Keratinocyte (primary cell): ENCODE measurements around the gene GAREM1. TPM values are rescaled to one million over a fixed set of nuclear protein-coding genes. Genes with fewer than 3 reads are reported as not detected.

Experiments used
- DNase-seq: peaks from one replicate; pipeline ENCODE4 v3.0.0-alpha.2; 2011; ENCODE audit warnings: low read depth, missing footprints, low spot score
- FAIRE-seq: peaks from 2 replicates; lab custom pipeline; 2011; peaks lifted over from hg19 to GRCh38; lab: Jason Lieb, UNC
- H2AFZ ChIP-seq: 2 replicates; pipeline ENCODE4 v1.6.0; 2012; ENCODE audit warnings: low read length, control low read depth, inconsistent platforms; ENCODE audit not compliant: control insufficient read depth
- H3K27ac ChIP-seq: 2 replicates; pipeline ENCODE4 v1.5.1; 2011; ENCODE audit warnings: low read length; ENCODE audit not compliant: control insufficient read depth, insufficient read depth
- H3K27me3 ChIP-seq: 3 replicates; pipeline ENCODE4 v1.6.0; 2011; ENCODE audit warnings: low read length; ENCODE audit not compliant: control insufficient read depth, insufficient read depth; ENCODE audit errors: extremely low read depth
- H3K36me3 ChIP-seq, 2 experiments: 2 replicates in 1 of 2; 3 replicates in 1 of 2; pipeline ENCODE4 v1.5.1; 2011; ENCODE audit warnings: low read length in 2 of 2, mild to moderate bottlenecking in 1 of 2; ENCODE audit not compliant: control insufficient read depth in 2 of 2, insufficient read depth in 2 of 2; ENCODE audit errors: extremely low read depth in 1 of 2
- H3K4me1 ChIP-seq: 3 replicates; pipeline ENCODE4 v1.5.1; 2011; ENCODE audit warnings: low read length; ENCODE audit not compliant: control insufficient read depth, insufficient read depth; ENCODE audit errors: extremely low read depth
- H3K4me2 ChIP-seq: 3 replicates; pipeline ENCODE4 v1.6.0; 2011; ENCODE audit warnings: low read depth, low read length; ENCODE audit not compliant: control insufficient read depth, insufficient read depth; ENCODE audit errors: extremely low read depth
- H3K4me3 ChIP-seq, 3 experiments: fragments of 200-600 bp in 1 of 3; sonication (generic) in 1 of 3; 2 replicates in 2 of 3; 3 replicates in 1 of 3; pipeline ENCODE4 v1.5.1; 2011 to 2016; ENCODE audit warnings: low read length in 3 of 3, mild to moderate bottlenecking in 3 of 3, control low read depth in 2 of 3, inconsistent platforms in 1 of 3, low read depth in 1 of 3, mixed read lengths in 1 of 3, mixed run types in 1 of 3, moderate library complexity in 1 of 3; ENCODE audit not compliant: control insufficient read depth in 2 of 3, insufficient read depth in 2 of 3; ENCODE audit errors: extremely low read depth in 1 of 3
- H3K79me2 ChIP-seq: 2 replicates; pipeline ENCODE4 v1.6.0; 2012; ENCODE audit warnings: low read length; ENCODE audit not compliant: control insufficient read depth, insufficient read depth
- H3K9ac ChIP-seq: 3 replicates; pipeline ENCODE4 v1.6.0; 2011; ENCODE audit warnings: low read length; ENCODE audit not compliant: control insufficient read depth, insufficient read depth; ENCODE audit errors: extremely low read depth
- H3K9me1 ChIP-seq: 3 replicates; pipeline ENCODE4 v1.6.0; 2011; ENCODE audit warnings: low read length; ENCODE audit not compliant: control insufficient read depth, insufficient read depth; ENCODE audit errors: extremely low read depth
- H3K9me3 ChIP-seq: 2 replicates; pipeline ENCODE4 v1.5.1; 2012; ENCODE audit warnings: low read depth, low read length; ENCODE audit not compliant: control insufficient read depth
- H4K20me1 ChIP-seq: 3 replicates; pipeline ENCODE4 v1.6.0; 2011; ENCODE audit warnings: low read length; ENCODE audit not compliant: control insufficient read depth, insufficient read depth; ENCODE audit errors: extremely low read depth
- CTCF ChIP-seq, 3 experiments: IDR thresholded peaks in 1 of 3; conservative IDR thresholded peaks in 1 of 3; optimal IDR thresholded peaks in 1 of 3; 2 replicates in 2 of 3; 3 replicates in 1 of 3; pipeline versions ENCODE3 to v1.5.1; 2011; ENCODE audit warnings: low read length in 3 of 3, mild to moderate bottlenecking in 3 of 3, moderate library complexity in 2 of 3, control low read depth in 1 of 3, inconsistent platforms in 1 of 3; ENCODE audit not compliant: insufficient read depth in 2 of 3; ENCODE audit errors: extremely low read depth in 1 of 3
- EZH2 ChIP-seq: IDR thresholded peaks from one replicate; pipeline ENCODE4 v1.6.1; 2012; ENCODE audit warnings: inconsistent platforms, mild to moderate bottlenecking, low read length, moderate library complexity
- dilution Hi-C: fragments of 300-500 bp; cut with MboI; formaldehyde crosslinking; loops from one replicate; pipeline ENCODE4 v1.7.0; 2020; ENCODE audit warnings: low sequenced_read_pairs; ENCODE audit not compliant: extremely low pct_ligation_motif_present
- polyA plus RNA-seq, 5 experiments: library from polyadenylated mRNA; depleted of rRNA in 3 of 5; stranded (reverse) in 3 of 5; stranded (forward) in 1 of 5; unstranded in 1 of 5; fragments of >200 nt; gene quantifications; 1 replicate in 1 of 5; 2 replicates in 3 of 5; 3 replicates in 1 of 5; pipeline versions ENCODE4 v1.2.1 to v1.2.3, GENCODE V29; 2011 to 2012; ENCODE audit warnings: missing spikeins in 2 of 5, low read depth in 1 of 5, low replicate concordance in 1 of 5

GAREM1 gene
- polyA plus RNA-seq, 1 donor (not counting 4 experiments of a cell fraction or from before 2014, with no cell fraction given): 3.8 TPM

- FAIRE-seq: no peak
These were observed 807 bp downstream of the GAREM1 start for GRCh38 chr18:32469691-32470459.

GRCh38 chr18:32469190-32469651, 1.5 kb downstream of the GAREM1 start:
- peak overlapping the region; percentile 78 for H3K9ac ChIP-seq
- H3K79me2 ChIP-seq: peaks cover 4% of the 10 kb centered on the region
- peak; percentile 43 for FAIRE-seq

More at GRCh38 chr18:32469691-32470459, 807 bp downstream of the GAREM1 start:
- no peaks in the 10 kb centered on the region for H3K9me3 ChIP-seq
- no peaks in the 10 kb centered on the region for H4K20me1 ChIP-seq
- peak overlapping the region; percentile 89 for H2AFZ ChIP-seq
- peaks cover 29% of the 10 kb centered on the region for H3K4me1 ChIP-seq
- no peak for TF ChIP-seq EZH2
- TF ChIP-seq CTCF (optimal IDR thresholded peaks at IDR 0.05 in 1 of 3, IDR thresholded peaks at IDR 0.05 in 1 of 3, conservative IDR thresholded peaks at IDR 0.05 in 1 of 3; ENCODE audit: extremely low read depth in 1 of 3, insufficient read depth in 2 of 3, low read length in 3 of 3): no peak
- no peaks in the 10 kb centered on the region for H3K36me3 ChIP-seq
- H3K9me1 ChIP-seq: no peaks in the 10 kb centered on the region
- peaks cover 4% of the 10 kb centered on the region for H3K79me2 ChIP-seq
- H3K4me2 ChIP-seq: peak overlapping the region; percentile 96
- no peak for DNase-seq
- dilution Hi-C loops: no loop called here
- H3K27ac ChIP-seq: peak overlapping the region; percentile 43
- peak overlapping the region; percentile 78 for H3K9ac ChIP-seq
- peak overlapping the region; percentile 73 to 79 (median 77) for H3K4me3 ChIP-seq
- H3K27me3 ChIP-seq: no peaks in the 10 kb centered on the region

More at GRCh38 chr18:32469190-32469651, 1.5 kb downstream of the GAREM1 start:
- TF ChIP-seq CTCF (optimal IDR thresholded peaks at IDR 0.05 in 1 of 3, IDR thresholded peaks at IDR 0.05 in 1 of 3, conservative IDR thresholded peaks at IDR 0.05 in 1 of 3; ENCODE audit: extremely low read depth in 1 of 3, insufficient read depth in 2 of 3, low read length in 3 of 3): peak; percentile 27 to 48 (median 28)
- no peak for TF ChIP-seq EZH2
- Histone ChIP-seq H3K27ac (peak overlapping the region; percentile 43), H3K27me3 (no peaks in the 10 kb centered on the region), H4K20me1 (no peaks in the 10 kb centered on the region), H3K36me3 (no peaks in the 10 kb centered on the region), H2AFZ (peak overlapping the region; percentile 89), H3K4me1 (peaks cover 29% of the 10 kb centered on the region), H3K9me3 (no peaks in the 10 kb centered on the region), H3K4me2 (peak overlapping the region; percentile 96), H3K4me3 (peak overlapping the region; percentile 73 to 79 (median 77)), H3K9me1 (no peaks in the 10 kb centered on the region)
- no peak for DNase-seq
- dilution Hi-C loops: no loop called here
